CD4-positive, alpha-beta T cell treated with Interleukin-15 for 4 hours (primary cell): Measurements from ENCODE around the gene HTT.

ENCODE experiments used
- DNase-seq: peaks from one replicate; pipeline ENCODE4 v3.0.0-alpha.2; 2020; ENCODE audit warnings: low spot score

The HTT gene

DNA sequence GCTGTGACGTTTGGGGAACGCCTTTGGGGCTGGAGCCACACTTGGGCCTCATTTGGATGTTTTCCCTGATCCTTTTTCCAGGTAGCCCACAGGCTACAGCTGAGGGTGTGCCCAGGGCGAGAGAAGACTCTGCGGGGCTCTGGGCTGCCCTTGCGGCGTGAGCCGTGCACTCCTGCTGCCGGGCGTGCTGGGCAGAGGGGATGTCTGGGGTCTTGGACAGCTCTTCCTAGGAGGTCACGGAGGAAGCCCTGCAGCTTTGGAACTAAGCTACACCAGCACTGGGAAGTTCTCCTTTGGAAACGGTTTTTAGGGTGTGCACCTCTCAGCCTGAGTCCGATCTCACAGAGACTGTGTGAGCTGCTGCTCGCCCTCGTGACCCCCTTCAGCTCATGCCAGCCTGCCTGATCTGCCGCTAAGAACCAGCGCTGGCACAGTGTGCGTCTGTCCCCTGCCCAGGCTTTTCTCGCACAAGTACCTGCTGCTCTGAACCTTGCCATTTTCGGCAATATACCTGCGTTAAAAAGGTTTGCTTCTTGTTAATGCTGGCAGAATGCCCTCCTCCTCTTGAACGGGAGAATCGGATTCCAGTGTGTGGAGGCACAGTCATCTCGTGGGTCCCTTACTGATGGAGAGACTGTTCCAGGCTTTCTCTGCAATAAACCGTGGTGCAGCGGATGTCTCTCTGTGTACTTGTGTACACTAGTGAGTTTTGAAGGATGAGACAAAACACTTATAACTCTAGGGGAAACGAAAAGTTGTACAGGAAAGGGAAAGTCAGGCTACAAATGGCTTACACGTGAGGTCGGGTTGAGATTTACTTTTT, 188.8 kb downstream of the HTT start:
- DNase-seq: no peak

DNA sequence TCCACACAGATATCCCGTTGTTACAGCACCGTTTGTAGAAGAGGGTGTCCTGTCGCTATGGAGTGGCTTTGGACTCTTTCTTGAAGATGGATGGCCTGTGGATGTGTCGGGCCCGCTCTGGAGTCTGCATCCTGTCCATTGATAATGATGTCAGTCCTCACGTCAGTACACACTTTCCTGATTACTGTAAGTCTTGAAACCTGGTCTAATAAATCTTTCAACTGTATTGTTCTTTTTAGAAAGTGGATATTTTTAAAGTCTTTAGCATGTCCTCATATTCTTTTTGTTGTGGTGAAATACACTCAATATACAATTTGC, 189.4 kb downstream of the HTT start:
- DNase-seq: no peak

GRCh38 chr4:3266076-3266475, 191.6 kb downstream of the HTT start:
- DNase-seq: no peak

DNA sequence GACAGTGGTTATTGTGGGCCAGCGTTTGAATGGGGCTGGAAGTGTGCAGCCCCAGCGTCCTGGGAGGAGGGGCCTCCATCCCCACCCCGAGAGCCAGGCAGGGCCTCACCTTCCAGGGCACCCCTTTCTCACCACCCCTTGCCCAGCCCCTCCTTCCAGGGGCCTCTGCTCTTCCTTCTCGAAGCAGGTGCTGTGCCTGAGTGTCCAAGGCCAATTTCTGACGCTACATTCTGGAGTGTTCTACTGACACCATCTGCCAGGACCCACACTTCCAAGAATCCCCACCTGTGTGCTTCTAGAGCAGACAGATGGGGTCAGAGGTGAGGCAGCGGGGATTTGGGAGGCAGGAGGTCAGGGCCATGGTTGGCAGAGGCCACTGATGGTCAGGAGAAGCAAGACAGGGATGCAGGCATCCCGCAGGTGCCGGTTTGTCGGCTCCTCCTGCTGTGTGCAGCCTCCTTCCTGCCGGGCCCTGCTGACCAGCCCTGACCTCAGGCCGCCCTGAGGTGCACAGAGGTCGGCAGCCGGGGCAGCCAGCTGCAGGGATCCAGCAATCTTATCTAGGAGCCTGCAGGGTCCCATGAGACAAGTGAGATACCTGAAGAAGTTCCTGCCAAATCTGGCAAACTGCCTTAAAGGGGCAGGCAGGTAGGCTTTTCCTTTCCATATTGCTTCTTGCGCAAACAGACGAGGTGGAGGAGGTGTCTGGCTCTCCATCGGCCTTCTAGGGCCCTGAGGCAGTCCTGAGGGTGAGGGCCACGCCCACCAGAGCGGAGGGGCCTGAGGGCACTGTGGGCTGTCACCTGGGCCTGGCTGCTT, 193.3 kb downstream of the HTT start:
- no peak for DNase-seq

DNA sequence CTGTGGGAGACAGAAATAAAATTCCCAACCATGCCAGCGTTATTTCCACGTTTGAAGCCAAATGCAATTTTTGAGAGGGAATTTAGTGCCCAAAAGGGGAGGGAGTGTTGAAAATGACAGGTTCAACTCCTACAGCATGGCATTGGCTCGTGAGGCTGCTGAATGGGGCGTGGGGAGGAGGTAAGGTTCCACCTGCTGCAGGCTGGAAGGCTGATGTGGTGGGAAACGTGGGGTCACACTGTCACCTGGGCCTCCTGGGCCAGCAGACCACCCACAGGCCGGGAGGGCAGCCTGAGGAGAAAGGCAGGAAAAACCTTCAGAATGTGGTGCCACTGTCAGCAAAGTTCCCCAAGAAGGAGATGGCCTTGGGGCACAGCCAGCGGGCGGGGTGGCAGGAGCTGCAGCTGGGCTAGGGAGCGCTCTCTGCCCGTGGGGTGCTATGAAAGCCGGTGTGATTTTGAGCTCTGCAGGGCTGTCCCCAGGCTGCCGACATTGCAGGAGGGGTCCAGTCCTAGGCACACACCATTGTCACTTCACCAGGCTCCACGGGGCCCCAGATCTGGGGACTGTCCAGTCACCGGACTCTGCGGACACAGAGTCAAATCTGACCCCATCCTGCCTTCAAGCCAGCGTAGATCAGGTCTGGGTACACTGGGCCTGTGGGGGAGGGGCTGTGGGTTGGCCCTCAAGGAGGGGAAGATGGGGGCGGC, 194.1 kb downstream of the HTT start:
- no peak for DNase-seq

DNA sequence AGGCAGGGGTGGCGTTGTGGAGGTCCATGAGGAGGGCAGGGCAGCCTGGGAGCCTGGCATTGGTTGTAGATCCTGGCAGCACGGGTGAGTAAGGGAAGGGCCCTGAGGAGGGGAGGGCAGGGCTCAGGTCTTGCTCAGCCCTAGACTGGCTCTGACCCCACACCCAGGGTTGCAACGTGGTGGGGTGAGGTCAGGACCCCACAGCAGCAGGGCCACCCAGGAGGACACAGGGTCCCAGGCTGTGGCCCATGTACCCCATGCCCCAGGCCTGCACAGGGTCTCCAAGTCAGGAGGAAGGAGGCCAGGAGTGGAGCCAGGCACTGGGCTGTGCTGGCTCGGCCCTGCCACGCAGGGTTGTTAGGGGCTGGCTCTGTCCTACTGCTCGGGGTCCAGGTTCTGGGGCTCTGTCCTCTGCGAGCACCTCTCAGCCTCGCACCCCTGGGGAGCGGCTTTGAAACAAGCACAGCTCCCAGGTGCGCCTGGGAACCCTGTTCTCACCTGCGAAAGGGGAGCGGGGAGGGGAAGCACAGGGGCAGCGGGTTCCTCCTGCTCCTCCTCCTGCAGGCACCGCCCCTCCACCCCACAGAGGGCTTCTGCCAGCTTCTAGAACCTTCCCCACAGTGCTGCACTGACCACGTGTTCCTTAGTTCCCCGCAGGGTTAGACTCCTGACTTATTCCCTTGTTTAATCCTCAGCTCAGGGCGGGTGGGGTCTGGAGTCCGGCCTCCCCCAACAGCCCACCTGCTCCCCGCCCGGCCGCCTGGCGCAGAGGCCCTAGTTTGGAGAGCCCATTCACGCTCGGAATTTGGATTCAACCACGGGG, 194.8 kb downstream of the HTT start:
- DNase-seq: no peak

- DNase-seq: no peak
These were observed 195.6 kb downstream of the HTT start for GRCh38 chr4:3269991-3270611.

- no peak for DNase-seq
These were observed 196.7 kb downstream of the HTT start for GRCh38 chr4:3271131-3271530.

GRCh38 chr4:3276986-3277385, 202.5 kb downstream of the HTT start:
- no peak for DNase-seq

DNA sequence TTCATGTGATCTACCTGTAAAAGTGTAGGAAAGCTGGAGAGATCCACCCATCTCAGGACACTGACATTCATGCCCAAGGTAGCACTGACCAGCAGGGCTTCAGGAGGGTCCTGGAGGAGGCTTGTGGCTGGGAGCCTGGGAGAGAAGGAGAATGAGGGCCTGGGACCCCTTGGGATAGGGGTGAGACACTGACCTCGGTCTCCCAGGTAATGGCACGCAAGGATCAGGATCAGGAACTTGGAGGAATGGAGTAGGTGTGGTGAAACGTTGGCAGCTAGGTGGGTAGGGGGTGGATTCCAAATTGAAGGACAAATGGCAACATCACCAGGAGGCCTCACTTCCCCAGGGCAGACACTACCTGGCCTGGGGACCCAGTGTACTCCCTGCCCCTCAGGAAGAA, 206.0 kb downstream of the HTT start:
- DNase-seq: no peak

- no peak for DNase-seq
These were observed 209.0 kb downstream of the HTT start for GRCh38 chr4:3283483-3283882.

DNA sequence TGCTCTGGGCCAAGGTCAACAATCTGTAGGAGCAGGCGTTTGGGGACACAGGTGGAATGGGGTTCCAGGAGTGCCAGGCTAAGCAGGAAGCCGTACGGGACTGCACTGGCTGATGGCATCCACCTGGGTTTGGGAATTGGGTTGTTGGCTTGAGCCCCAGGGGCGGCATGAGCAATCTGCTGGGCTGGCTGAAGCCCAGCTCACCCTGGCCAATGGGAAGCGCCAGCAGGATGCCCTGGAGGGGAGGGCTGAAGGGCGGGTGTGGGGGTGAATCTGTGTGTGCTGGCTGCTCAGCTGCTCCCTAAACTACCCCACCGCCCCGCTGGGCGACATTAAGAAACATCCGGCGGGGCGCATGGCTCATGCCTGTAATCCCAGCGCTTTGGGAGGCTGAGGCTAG, 209.4 kb downstream of the HTT start:
- no peak for DNase-seq

DNA sequence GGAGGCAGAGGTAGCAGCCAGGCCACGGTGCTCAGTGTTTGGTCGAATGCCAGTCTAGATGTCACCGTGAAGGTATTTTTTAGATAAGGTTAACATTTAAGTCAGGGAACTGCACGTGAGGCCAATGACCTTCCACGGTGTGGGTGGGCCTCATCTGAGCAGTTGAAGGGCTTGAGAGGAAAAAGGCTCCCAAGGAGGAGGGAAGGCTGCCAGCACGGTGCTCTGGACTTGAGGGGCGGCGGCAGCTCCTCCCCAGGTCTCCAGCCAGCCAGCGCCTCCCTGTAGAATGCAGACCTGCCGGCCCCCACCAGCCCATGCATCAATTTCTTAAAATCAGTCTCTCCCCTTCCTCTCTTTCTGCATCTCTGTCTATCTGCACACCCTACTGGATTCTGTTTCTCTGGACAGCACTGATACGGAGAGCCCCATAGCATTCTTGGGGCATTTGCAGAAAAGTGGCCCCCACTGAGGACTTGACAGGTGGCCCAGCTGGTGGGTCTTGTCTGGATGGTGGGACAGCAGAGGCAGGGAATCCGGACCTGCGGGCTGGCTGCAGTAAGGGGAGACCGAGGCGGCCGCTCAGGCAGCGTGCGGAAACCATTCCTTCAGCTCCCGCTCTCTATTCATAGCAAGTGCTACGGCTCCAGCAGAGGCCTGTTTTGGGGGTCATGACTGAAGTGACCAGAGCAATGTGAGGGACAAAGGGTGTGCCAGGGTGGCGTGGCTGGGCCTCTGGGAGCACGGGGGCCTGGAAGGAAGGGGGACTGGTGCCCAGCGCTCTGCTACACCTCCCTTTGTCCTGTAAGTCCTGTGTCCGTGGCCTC, 210.5 kb downstream of the HTT start:
- DNase-seq: no peak

DNA sequence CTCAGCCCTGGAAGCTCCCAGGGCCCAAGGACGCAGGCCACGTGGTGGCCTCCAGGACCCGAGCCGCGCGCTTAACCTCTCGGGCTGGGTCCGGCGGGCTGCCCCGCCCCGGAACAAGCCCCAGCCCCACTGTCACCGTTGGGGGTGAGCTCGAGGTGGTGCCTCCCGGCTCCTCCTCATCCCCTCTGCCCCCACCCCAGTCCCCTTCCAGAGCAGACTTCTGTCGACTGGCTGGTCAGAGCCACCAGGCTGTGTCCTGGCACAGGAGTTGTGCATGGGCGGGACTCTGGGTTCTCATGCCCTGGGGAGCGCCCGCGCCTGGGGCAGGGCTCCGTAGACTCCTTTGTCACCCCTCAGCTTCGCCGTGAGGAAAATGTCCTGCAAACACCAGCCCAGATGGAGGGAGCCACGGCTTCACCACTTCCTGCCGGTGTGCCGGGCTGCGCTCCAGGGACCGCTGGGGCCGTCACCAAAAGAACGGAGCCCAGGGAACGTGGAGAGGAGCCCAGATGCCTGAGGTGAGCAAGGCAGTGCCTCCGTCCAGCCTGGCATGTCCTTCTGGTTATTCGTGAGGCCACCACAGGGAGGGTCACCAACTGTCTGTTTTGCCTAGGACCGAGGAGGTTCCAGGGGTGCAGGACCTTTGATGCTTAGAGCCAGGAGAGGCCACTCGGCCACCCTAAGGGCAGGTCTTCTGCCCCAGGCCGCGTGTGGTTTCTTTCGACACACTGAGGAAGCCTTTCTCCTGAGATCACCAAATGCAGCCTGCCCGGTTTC, 211.3 kb downstream of the HTT start:
- DNase-seq: no peak

- no peak for DNase-seq
These were observed 212.1 kb downstream of the HTT start for GRCh38 chr4:3286335-3287175.

GRCh38 chr4:3287271-3287971, 212.9 kb downstream of the HTT start:
- DNase-seq: no peak

- no peak for DNase-seq
These were observed 213.6 kb downstream of the HTT start for GRCh38 chr4:3287972-3288570.

DNA sequence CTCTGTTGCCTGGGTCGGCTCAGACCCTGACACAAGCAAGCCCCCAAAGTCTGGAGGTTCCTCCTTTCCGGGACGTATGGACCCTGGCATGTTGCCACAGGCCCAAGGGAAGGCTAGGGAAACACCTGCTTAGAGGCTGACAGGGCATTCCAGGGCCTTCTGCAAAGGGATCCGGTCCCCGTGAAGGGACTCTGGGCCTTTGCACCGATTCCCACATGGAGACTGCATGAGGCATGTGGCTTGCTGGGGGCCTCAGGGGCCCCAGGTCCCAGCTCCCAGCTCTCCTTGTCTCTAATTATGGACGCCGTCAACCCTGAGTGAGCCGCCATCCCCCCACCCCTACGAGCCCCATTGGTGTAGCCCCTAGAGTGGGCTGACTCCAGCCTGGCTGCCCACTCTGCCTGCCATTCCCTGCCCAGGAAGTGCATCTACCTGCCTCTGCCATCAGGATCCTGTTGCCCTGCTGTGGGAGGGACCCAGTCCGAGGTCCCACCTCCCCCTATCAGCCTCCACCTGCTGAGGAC, 214.2 kb downstream of the HTT start:
- DNase-seq: no peak
